Nephron (organoid): ENCODE results near the gene CHPT1.
"Not testable (repeated sequence)": the region's sequence is repeated elsewhere in the genome, so short reads cannot be mapped to it uniquely, and the experiment has no call there.

Experiments
- H3K27ac Mint-ChIP-seq, 3 experiments: 2 replicates each; pipeline ENCODE4 v1.8.0; 2020; ENCODE audit warnings: mixed read lengths in 3 of 3, mild to moderate bottlenecking in 2 of 3, moderate library complexity in 1 of 3
- H3K27me3 Mint-ChIP-seq: 2 replicates; pipeline ENCODE4 v1.8.0; 2021; ENCODE audit warnings: low read depth, mild to moderate bottlenecking, moderate library complexity, mixed read lengths
- H3K36me3 Mint-ChIP-seq: 2 replicates; pipeline ENCODE4 v1.8.0; 2020; ENCODE audit warnings: low read depth, mixed read lengths
- H3K4me1 Mint-ChIP-seq: 2 replicates; pipeline ENCODE4 v1.8.0; 2020; ENCODE audit warnings: mixed read lengths
- H3K4me3 Mint-ChIP-seq, 3 experiments: 2 replicates each; pipeline ENCODE4 v1.8.0; 2020; ENCODE audit warnings: mild to moderate bottlenecking in 3 of 3, mixed read lengths in 3 of 3, moderate library complexity in 2 of 3
- H3K9me3 Mint-ChIP-seq: 2 replicates; pipeline ENCODE4 v1.8.0; 2020; ENCODE audit warnings: mixed read lengths
- CTCF ChIP-seq, 3 experiments: fragments of 200-600 bp; sonication (generic); IDR thresholded peaks; one replicate each; pipeline ENCODE4 v1.5.0; 2021; ENCODE audit warnings: antibody characterized with exemption in 3 of 3; ENCODE audit not compliant: unreplicated experiment in 3 of 3

Gene CHPT1

GRCh38 chr12:101653503-101653902, 43.9 kb upstream of the CHPT1 start:
- no peak for TF ChIP-seq CTCF (IDR thresholded peaks at IDR 0.05; ENCODE audit: unreplicated experiment in 3 of 3)
- Mint-ChIP-seq H3K9me3 (no peaks in the 10 kb centered on the region), H3K27me3 (no peaks in the 10 kb centered on the region), H3K36me3 (no peaks in the 10 kb centered on the region), H3K27ac (no peak overlapping the region), H3K4me3 (no peak overlapping the region), H3K4me1 (no peaks in the 10 kb centered on the region)

GRCh38 chr12:101654442-101654841, 43.0 kb upstream of the CHPT1 start:
- Mint-ChIP-seq H3K4me1 (no peaks in the 10 kb centered on the region), H3K9me3 (no peaks in the 10 kb centered on the region), H3K4me3 (no peak overlapping the region), H3K27ac (no peak overlapping the region), H3K27me3 (no peaks in the 10 kb centered on the region), H3K36me3 (no peaks in the 10 kb centered on the region)
- no peak for TF ChIP-seq CTCF (IDR thresholded peaks at IDR 0.05; ENCODE audit: unreplicated experiment in 3 of 3)

GRCh38 chr12:101655393-101655792, 42.0 kb upstream of the CHPT1 start:
- no peaks in the 10 kb centered on the region for H3K36me3 Mint-ChIP-seq

GRCh38 chr12:101660662-101661061, 36.8 kb upstream of the CHPT1 start:
- not testable (repeated sequence) for H3K27me3 Mint-ChIP-seq, H3K36me3 Mint-ChIP-seq, H3K4me3 Mint-ChIP-seq, H3K9me3 Mint-ChIP-seq, H3K4me1 Mint-ChIP-seq, H3K27ac Mint-ChIP-seq

More at GRCh38 chr12:101655393-101655792, 42.0 kb upstream of the CHPT1 start:
- H3K27ac Mint-ChIP-seq = no peak overlapping the region
- no peak for TF ChIP-seq CTCF (IDR thresholded peaks at IDR 0.05; ENCODE audit: unreplicated experiment in 3 of 3)
- H3K4me1 Mint-ChIP-seq = no peaks in the 10 kb centered on the region
- no peak overlapping the region for H3K4me3 Mint-ChIP-seq
- no peaks in the 10 kb centered on the region for H3K27me3 Mint-ChIP-seq
- no peaks in the 10 kb centered on the region for H3K9me3 Mint-ChIP-seq

- no peak overlapping the region for H3K4me3 Mint-ChIP-seq
- H3K4me1 Mint-ChIP-seq = peaks cover 5% of the 10 kb centered on the region
- H3K9me3 Mint-ChIP-seq = no peaks in the 10 kb centered on the region
- no peaks in the 10 kb centered on the region for H3K36me3 Mint-ChIP-seq
- H3K27ac Mint-ChIP-seq = no peak overlapping the region
- no peaks in the 10 kb centered on the region for H3K27me3 Mint-ChIP-seq
- TF ChIP-seq CTCF (IDR thresholded peaks at IDR 0.05; ENCODE audit: unreplicated experiment in 3 of 3) = no peak
Measured at GRCh38 chr12:101663298-101663697, 34.1 kb upstream of the CHPT1 start.

GRCh38 chr12:101664992-101665391, 32.4 kb upstream of the CHPT1 start:
- H3K9me3 Mint-ChIP-seq = no peaks in the 10 kb centered on the region
- TF ChIP-seq CTCF (IDR thresholded peaks at IDR 0.05; ENCODE audit: unreplicated experiment in 3 of 3) = no peak
- H3K4me3 Mint-ChIP-seq = no peak overlapping the region
- no peaks in the 10 kb centered on the region for H3K27me3 Mint-ChIP-seq
- no peak overlapping the region for H3K27ac Mint-ChIP-seq
- H3K4me1 Mint-ChIP-seq = peaks cover 5% of the 10 kb centered on the region
- no peaks in the 10 kb centered on the region for H3K36me3 Mint-ChIP-seq
